Measurements from ENCODE around the gene NEAT1.

The NEAT1 gene

GRCh38 chr11:65482306-65482850 is 59.8 kb downstream of the NEAT1 start:
- no peak for DNase-seq (ENCODE audit: low read depth)

DNA sequence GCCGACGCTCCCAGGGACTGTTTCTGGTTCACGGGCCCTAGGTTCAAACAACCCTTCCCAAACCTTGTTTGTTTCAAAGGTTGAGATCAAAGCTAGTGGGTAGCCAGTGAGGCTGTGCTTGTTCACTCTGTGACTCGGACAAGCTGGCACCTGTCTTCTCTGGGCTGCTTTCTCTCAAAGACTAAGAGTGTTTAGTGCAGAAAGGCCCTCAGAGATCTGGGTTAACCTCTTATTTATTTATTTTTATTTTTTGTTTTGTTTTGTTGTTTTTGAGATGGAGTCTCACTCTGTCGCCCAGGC is 63.3 kb downstream of the NEAT1 start:
- no peak for DNase-seq (ENCODE audit: low read depth)

DNA sequence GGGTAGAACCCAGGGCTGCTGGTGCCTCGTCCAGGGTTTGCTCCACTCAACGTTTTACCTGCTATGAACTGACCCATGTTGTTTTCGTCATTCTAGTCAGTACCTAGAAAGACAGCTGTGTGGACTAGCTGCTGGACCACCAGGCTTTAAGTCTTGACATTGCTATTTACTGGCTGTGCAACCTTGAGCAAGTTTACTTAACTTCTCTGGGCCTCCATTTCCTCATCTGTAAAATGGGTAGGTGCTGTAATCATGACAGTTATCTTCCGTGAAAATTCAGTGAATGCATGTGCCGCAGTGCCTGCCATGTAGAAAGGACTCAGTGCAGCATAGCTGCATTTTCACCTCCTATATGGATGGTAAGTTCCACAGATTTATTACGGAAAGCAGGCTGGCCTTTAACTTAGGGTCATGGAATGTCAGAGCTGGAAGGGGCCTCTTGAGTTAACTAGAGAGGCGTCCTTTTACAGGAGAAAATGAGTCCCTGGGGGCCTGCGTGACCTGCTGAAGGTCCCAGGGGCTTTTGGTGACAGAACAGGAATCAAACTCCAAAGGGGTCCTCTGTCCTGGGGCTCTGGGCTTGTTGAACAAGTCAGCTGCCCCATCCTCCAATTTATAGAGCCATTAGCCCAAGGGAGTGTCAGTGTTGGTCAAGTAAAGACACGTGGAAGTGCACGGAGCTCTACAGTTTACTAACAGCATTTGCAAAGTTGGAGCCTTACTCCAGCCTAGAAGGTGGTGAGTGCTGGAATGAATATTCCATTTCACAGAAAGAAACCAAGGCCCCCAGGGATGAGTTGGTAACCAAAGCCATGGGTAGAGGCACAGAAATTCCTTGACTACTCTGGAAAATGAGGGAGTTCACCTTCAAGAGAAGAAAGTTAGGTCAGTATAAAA is 64.2 kb downstream of the NEAT1 start:
- no peak for DNase-seq (ENCODE audit: low read depth)

DNA sequence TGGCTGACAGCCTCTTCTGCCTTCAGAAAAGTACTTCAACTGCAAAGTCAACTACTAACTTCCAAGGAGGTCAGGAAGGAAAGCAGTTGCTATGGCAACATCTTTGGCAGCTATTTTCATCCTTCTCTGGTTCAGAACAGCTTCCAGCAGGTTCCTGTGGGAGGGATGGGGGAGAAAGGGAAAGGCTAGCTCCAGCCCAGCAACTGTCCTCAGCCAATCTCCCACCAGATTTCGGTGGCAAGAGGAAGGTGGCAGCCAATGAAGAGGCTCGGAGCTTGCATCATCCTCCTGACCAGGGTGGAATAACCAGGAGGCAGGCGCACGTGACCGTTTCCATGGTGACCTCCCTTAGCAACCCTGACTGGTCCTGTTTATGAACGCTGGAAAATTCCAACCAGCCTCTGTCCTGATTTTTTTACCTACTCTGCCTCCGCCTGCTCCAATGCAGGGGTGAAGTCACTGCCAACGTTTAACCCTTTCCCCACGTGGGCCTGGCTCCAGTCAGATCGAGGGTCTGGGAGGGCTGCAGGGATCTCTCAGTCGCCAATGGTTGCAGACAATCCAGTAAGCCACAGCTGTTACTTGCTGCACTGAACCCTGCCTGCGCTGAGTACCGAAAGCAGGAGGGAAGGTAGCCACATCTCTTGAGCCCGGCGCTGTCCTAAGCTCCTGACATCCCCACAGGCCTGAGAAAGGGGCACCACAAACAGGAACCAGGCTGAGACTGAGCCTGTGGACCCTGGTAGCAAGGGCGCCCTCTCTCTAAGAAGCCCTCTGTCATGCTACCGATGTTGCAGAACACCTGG is 65.1 kb downstream of the NEAT1 start:
- peak; percentile 100 for DNase-seq (ENCODE audit: low read depth)

DNA sequence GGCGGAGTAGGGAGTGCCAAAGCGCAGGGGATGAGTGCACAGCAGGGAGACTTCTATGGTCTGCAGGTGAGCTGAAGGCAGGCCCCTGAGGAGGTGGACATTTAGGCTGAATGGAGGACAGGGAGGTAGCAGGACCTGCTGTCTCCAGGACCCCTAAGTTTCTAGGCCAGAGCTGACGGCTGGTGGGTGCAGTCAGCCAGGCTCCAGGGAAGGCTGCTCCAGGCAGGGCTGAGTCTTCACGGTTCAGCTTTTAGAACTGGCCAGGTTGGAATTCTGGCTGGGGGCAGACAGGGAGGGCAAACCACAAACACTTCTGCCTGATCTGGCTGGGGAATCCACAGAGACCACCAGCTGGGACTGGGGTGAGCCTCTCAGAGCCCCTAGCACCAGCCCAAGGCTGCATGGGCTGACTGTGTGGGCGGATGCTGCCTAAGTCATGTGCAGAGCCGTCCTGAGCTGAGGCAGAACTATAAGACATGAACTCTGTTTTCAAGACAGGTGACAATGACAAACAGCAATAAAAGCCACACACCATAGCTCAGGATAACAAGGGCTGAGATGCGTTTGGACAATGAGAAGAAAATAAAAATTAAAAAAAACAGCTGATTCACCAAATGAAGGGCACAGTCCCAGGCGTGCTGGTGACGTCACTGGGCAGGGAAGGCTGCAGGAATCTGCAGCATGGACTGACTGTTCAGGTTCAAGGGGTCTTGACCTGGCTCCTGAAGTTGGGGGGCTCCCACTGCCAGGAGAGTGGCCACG is 65.9 kb downstream of the NEAT1 start:
- DNase-seq (ENCODE audit: low read depth) = peak; percentile 66

- peak; percentile 95 for DNase-seq (ENCODE audit: low read depth)
Measured at GRCh38 chr11:65489035-65489705, 66.6 kb downstream of the NEAT1 start.

DNA sequence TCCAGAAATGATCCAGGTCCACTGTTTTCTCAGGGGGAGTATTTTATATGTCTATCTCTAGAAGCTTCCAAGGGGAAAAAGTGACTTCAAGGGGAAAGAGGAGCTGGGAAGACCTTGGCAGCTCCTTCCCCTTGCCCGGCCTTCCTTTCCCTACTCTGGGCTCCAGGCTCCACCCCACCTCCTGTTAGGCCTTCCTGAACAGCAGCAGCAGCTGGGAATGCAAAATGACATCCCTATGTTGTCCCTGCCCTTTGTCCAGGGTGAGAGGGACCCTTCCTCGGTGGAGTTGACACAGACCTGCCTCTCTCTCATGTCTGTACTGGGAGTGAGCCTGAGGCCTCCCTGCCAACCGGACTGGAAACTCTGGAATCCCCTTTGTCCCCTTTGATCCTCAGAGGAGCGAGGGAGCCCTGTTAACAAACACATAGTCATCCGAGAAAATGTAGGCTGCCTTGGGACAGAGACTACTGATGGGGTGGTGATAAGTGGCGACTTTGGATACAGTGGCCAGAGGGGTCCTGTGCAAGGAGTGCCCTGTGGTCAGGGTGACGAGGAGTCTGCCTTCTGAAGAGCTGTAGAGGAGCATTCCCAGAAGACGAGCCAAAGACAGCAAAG is 67.2 kb downstream of the NEAT1 start:
- DNase-seq (ENCODE audit: low read depth) = no peak

DNA sequence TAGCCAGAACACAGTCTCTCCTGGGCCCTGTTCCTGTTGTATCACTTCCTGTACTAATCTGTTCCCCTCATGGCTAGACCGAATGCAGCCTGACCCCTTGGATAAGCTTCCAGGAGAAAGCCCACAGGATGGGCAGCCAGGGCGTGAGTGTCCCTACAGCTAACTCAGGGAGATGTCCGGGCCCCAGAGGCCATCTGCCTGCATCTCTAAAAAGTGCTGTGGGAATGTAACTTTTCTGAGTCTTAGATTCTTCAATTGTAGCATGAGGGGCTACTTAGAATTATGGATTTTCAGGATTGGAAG is 68.5 kb downstream of the NEAT1 start:
- DNase-seq (ENCODE audit: low read depth) = no peak

GRCh38 chr11:65491614-65492386 is 69.2 kb downstream of the NEAT1 start:
- DNase-seq (ENCODE audit: low read depth) = peak; percentile 92

DNA sequence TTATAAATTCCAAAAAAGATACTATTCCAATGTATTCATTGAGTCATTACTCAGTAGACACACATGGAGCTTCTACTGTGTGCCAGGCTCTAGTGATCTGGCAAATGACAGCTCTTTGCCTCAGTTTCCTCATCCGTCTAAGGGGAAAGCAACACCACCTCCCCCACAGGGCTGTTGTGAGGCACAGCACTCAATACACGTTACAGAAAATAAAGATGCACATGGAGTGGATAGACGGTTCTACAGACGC is 69.7 kb downstream of the NEAT1 start:
- DNase-seq (ENCODE audit: low read depth) = no peak

GRCh38 chr11:65492637-65493366 is 70.2 kb downstream of the NEAT1 start:
- peak; percentile 74 for DNase-seq (ENCODE audit: low read depth)

DNA sequence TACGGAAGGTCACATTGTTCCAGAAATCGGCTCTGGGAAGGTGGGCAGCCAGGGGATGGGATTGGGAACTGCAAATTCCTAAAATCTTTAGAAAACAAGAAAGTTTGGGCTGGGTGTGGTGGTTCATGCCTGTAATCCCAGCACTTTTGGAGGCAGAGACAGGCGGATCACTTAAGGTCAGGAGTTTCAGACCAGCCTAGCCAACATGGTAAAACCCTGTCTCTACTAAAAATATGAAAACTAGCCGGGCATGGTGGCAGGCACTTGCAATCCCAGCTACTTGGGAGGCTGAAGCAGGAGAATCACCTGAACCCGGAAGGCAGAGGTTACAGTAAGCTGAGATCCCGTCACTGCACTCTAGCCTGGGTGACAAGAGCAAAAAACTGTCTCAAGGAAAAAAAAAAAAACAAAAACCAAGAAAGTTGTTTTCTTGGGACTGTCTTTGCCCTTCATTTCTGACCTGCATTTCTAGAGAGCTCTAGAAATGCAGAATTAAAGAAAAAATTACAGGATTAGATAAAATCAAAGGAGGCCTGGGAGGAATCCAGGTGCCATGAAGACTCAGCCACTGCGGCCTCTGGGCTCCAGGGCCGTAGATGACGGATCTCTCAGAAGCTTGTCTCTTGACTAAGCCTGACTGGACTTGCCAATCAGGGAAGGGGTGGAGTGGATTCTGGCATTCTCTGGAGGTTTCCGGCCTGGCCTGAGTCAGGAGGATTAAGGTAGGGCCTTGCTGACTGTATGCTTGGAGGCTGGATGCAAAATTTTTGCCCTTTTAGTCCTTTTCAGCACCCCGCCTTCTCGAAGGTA is 71.0 kb downstream of the NEAT1 start:
- peak; percentile 98 for DNase-seq (ENCODE audit: low read depth)

Measured in HS-27A (cell line).